Astrocyte of the spinal cord (primary cell): ENCODE results near the gene ARID3A.

Experiments
- DNase-seq: peaks from one replicate; pipeline ENCODE4 v3.0.0; 2011; ENCODE audit warnings: low read depth, low spot score
- H3K4me3 ChIP-seq: 2 replicates; pipeline ENCODE4 v1.5.1; 2011; ENCODE audit warnings: low read depth, mild to moderate bottlenecking, low read length, moderate library complexity
- CTCF ChIP-seq: IDR thresholded peaks from 2 replicates; pipeline ENCODE4 v1.5.1; 2012; ENCODE audit warnings: low read depth, mild to moderate bottlenecking, low read length, inconsistent platforms
- in situ Hi-C: cut with HindIII; loops from 2 replicates; pipeline ENCODE4 v1.10.0; 2017; ENCODE audit warnings: low sequenced_read_pairs

ARID3A gene

DNA sequence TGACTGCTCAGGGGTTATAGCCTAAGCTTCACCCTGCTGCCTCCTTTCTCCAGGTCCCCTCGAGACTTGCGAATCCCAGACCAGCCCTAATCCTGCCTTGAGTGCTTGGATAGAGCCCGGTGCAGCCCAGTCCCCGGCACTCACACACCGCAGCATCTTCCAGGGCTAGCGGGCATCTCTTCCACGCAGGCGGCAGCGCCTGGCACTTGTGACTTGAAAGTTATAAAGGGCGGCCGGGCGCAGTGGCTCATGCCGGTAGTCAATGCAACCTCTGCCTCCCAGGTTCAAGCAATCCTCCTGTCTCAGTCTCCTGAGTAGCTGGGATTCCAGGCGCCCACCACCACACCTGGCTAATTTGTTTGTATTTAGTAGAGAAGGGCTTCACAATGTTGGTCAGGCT is 60.2 kb downstream of the ARID3A start:
- DNase-seq: no peak
- H3K4me3 ChIP-seq: no peak overlapping the region
- TF ChIP-seq CTCF: no peak
- in situ Hi-C loops: no loop called here

DNA sequence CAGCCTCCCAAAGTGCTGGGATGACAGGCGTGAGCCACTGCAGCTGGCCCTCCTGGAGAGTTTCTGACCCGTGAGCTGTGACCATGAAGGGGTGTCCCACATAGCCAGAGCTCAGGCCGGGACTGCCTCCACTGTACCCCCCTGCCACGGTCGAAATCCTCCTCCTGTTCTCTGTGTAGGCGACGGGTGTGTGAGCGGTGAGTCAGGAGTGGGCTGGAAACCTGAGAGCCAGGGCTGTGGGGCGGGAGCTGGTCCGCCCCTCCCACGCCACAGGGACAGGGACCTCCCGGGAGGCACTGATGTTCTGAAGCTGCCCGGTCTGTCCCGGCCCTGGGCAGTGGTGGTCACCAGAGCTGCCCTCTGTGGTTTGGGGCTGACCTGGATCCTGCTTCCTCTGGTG is 62.2 kb downstream of the ARID3A start:
- no peak for TF ChIP-seq CTCF
- no peak for DNase-seq
- in situ Hi-C loops: no loop called here
- H3K4me3 ChIP-seq: no peak overlapping the region

DNA sequence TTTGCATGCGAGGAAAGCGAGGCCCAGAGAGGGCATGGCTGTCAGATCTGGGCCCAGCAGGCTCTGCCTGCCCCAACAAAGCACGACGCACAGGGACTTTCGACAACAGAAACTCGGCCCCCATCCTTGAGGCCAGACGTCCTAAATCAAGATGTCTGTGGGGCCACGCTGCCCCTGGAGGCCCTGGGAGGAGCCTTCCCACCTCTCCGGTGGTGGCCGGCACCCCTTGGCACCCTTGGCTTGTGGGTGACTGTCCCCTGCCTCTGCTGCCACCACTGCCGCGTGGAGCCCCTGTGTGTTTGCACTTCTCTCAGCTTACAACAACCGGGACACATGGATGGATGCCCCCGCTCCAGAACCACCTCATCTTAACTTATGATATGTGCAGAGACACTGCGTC is 62.7 kb downstream of the ARID3A start:
- in situ Hi-C loops: no loop called here
- TF ChIP-seq CTCF: no peak
- H3K4me3 ChIP-seq: no peak overlapping the region
- DNase-seq: no peak

DNA sequence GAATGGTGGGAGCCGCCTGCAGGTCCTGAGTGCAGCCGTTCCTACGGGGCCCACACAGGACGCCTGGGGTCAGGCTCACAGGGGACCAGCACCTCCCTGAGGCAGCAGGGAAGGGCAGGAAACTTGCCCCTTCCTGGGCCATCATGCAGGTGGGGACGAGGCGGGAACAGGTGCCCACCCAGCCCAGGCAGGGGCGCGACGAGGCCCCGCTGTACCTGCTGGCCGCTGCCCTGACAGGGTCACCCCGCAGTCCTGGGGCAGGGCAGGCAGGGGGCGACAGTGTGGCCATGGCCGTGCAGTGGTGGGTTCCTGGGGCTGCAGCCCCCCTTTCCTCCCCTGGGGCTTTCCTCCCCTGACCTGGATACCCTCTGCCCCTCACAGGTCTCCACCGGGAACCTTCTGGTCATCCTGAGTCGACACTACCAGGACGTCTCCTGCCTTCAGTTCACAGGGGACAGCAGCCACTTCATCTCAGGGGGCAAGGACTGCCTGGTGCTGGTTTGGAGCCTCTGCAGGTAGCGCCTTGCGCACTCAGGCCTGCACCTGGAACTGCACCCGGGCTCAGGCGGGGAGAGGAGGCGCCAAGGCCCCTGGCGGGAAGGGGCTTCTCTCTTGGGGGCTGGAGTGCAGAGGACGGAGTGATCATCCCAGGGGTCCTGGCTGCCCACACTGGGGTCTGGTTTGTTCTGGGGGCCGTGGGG is 63.7 kb downstream of the ARID3A start:
- peak; percentile 44 for TF ChIP-seq CTCF
- H3K4me3 ChIP-seq: no peak overlapping the region
- in situ Hi-C loops: no loop called here
- DNase-seq: no peak

DNA sequence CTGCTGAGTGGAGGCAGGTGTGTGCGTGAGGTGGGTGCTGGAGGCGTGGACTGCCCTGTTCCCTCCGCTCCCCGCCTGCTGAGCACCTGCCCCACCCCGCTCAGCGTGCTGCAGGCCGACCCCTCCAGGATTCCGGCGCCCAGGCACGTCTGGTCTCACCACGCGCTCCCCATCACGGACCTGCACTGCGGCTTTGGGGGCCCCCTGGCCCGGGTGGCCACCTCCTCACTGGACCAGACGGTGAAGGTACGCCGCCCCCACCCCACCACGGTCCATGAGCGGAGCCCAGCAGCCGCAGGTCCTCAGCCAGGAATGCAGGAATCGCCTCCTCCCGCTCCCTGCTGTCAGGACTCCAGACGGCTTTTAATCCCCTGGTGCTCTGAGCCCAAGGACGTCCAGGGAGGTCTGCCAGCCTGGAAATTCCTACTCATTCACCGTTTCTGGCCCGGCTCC is 64.3 kb downstream of the ARID3A start:
- in situ Hi-C loops: no loop called here
- H3K4me3 ChIP-seq: no peak overlapping the region
- no peak for DNase-seq
- no peak for TF ChIP-seq CTCF

DNA sequence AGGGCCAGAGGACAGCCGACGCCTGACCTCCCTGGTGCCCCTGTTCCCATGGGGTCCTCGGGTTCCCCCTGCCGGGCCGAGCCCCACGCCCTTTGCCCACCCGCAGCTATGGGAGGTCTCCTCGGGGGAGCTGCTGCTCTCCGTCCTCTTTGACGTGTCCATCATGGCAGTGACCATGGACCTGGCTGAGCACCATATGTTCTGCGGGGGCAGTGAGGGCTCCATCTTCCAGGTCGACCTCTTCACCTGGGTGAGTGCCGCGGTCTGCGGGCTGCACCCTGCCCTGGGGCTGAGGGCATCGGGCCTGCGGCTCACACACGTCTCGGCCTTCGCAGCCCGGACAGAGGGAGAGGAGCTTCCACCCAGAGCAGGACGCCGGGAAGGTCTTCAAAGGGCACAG is 64.9 kb downstream of the ARID3A start:
- H3K4me3 ChIP-seq: no peak overlapping the region
- in situ Hi-C loops: no loop called here
- no peak for DNase-seq
- TF ChIP-seq CTCF: no peak
